Activated CD4-positive, alpha-beta T cell treated with anti-CD3 and anti-CD28 coated beads, Interleukin-2, amount 50 U/mL, for 24 hours (primary cell): ENCODE measurements around the gene ZNF536.

Source experiments
- DNase-seq, 2 donors: peaks; one replicate each; pipeline ENCODE4 v3.0.0-alpha.2; 2020; ENCODE audit warnings: low read depth in 1 of 2, low spot score in 1 of 2

ZNF536 gene

GRCh38 chr19:30519607-30520205 lies 147.5 kb downstream of the ZNF536 start:
- DNase-seq: no peak

- no peak for DNase-seq
Observed at GRCh38 chr19:30520735-30521479, 148.7 kb downstream of the ZNF536 start.

- no peak for DNase-seq
Observed at GRCh38 chr19:30521937-30522336, 149.8 kb downstream of the ZNF536 start.

GRCh38 chr19:30522341-30522740 lies 150.2 kb downstream of the ZNF536 start:
- no peak for DNase-seq

GRCh38 chr19:30523791-30524190 lies 151.6 kb downstream of the ZNF536 start:
- no peak for DNase-seq

- no peak for DNase-seq
Observed at GRCh38 chr19:30525383-30525782, 153.2 kb downstream of the ZNF536 start.

GRCh38 chr19:30528919-30529318 lies 156.7 kb downstream of the ZNF536 start:
- DNase-seq: no peak

GRCh38 chr19:30529876-30530275 lies 157.7 kb downstream of the ZNF536 start:
- DNase-seq: no peak

GRCh38 chr19:30530751-30531150 lies 158.6 kb downstream of the ZNF536 start:
- DNase-seq: no peak

GRCh38 chr19:30535011-30535410 lies 162.8 kb downstream of the ZNF536 start:
- DNase-seq: no peak

- DNase-seq: no peak
Observed at GRCh38 chr19:30536975-30537374, 164.8 kb downstream of the ZNF536 start.

GRCh38 chr19:30539315-30539714 lies 167.1 kb downstream of the ZNF536 start:
- DNase-seq: no peak

GRCh38 chr19:30539981-30540380 lies 167.8 kb downstream of the ZNF536 start:
- DNase-seq: no peak

GRCh38 chr19:30540761-30541160 lies 168.6 kb downstream of the ZNF536 start:
- no peak for DNase-seq

- DNase-seq: no peak
Observed at GRCh38 chr19:30541575-30541974, 169.4 kb downstream of the ZNF536 start.

GRCh38 chr19:30543243-30543945 lies 171.2 kb downstream of the ZNF536 start:
- no peak for DNase-seq

- no peak for DNase-seq
Observed at GRCh38 chr19:30545752-30546151, 173.6 kb downstream of the ZNF536 start.

- DNase-seq: no peak
Observed at GRCh38 chr19:30546332-30546731, 174.1 kb downstream of the ZNF536 start.

GRCh38 chr19:30547246-30547645 lies 175.1 kb downstream of the ZNF536 start:
- no peak for DNase-seq

- no peak for DNase-seq
Observed at GRCh38 chr19:30549151-30549550, 177.0 kb downstream of the ZNF536 start.

- no peak for DNase-seq
Observed at GRCh38 chr19:30551271-30551670, 179.1 kb downstream of the ZNF536 start.

- DNase-seq: no peak
Observed at GRCh38 chr19:30552593-30552992, 180.4 kb downstream of the ZNF536 start.
